Thoracic aorta (tissue), 2 donors: ENCODE results near the gene CDC42BPA. TPM values are rescaled to one million over a fixed set of nuclear protein-coding genes. Genes with fewer than 3 reads are reported as not detected.

Source experiments
- ATAC-seq: fragments of 150-250 bp; one replicate; pipeline ENCODE4 v1.8.0; 2017; ENCODE audit warnings: low read depth; ENCODE audit not compliant: insufficient number of reproducible peaks, low FRiP score
- DNase-seq: peaks from one replicate; pipeline ENCODE4 v3.0.0-alpha.2; 2020; ENCODE audit warnings: low spot score
- H3K27ac ChIP-seq, 2 donors: fragments of 200-600 bp; sonication (generic); 1 replicate in 1 of 2; 2 replicates in 1 of 2; pipeline ENCODE4 v1.5.1; 2016; ENCODE audit warnings: mild to moderate bottlenecking in 2 of 2, moderate library complexity in 2 of 2
- H3K27me3 ChIP-seq: fragments of 200-600 bp; sonication (generic); replicated peaks from 2 replicates; pipeline ENCODE4 v1.6.0; 2016; ENCODE audit warnings: mild to moderate bottlenecking; ENCODE audit not compliant: insufficient read depth
- H3K36me3 ChIP-seq: fragments of 200-600 bp; sonication (generic); one replicate; pipeline ENCODE4 v1.5.1; 2016
- H3K4me1 ChIP-seq, 2 donors: fragments of 200-600 bp; sonication (generic); 1 replicate in 1 of 2; 2 replicates in 1 of 2; pipeline versions ENCODE4 v1.5.1 to v1.6.0; 2016; ENCODE audit warnings: low read depth in 2 of 2, mild to moderate bottlenecking in 1 of 2; ENCODE audit not compliant: control insufficient read depth in 1 of 2
- H3K4me3 ChIP-seq: fragments of 200-600 bp; sonication (generic); 2 replicates; pipeline ENCODE4 v1.5.1; 2016; ENCODE audit warnings: mild to moderate bottlenecking
- H3K9me3 ChIP-seq: fragments of 200-600 bp; sonication (generic); 2 replicates; pipeline ENCODE4 v1.5.1; 2016
- total RNA-seq, 2 donors: library from RNA; depleted of rRNA; stranded (reverse); fragments of >200 nt; gene quantifications; one replicate each; pipeline versions ENCODE4 v1.1.0 to v1.2.3, GENCODE V29; 2016
- TF ChIP-seq, protein P1 (sequence below): fragments of 200-600 bp; sonication (generic); IDR thresholded peaks from one replicate; pipeline ENCODE4 v1.5.1; 2019; ENCODE audit warnings: antibody characterized with exemption

The CDC42BPA gene
- total RNA-seq, 2 donors from 2014 or later: 62.4 to 89.7 TPM

DNA sequence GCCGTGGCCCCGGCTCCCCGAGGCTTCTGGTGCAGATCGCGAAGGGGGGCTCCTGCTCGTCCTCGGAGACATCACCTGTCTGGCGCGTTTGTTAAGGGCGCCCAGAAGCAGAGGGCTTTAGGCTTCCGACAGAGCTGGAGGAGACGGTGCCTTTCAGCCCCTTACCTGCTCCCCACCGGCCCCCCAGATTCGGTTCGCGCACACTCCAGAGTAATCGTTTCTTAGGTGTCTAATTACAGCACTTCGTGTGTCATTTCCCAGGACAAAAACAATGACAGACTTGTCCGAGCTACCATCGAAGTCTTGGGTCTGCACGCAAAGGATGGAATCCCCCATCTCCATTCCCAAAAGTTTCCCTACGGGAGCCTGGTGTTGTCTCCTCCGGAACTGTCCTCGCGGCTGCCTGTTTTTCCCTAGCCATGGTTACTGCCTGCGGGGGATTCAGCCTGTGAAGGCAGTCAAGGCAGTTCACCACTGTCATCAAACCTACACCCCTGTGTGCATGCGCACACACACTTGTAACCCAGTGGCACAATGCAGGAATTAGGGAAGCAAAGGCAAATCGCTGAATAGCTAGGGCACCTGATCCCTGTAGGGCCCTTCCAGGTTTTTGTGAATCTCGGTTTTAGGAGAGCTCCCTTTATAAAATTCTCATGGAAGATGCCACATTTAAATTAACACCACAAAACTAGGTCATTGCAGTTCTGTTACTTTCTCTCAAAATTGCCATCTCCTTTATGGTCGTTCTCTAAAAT is 738 bp upstream of the CDC42BPA start:
- peak overlapping the region; percentile 88 to 90 for H3K27ac ChIP-seq
- TF ChIP-seq, protein P1, sequence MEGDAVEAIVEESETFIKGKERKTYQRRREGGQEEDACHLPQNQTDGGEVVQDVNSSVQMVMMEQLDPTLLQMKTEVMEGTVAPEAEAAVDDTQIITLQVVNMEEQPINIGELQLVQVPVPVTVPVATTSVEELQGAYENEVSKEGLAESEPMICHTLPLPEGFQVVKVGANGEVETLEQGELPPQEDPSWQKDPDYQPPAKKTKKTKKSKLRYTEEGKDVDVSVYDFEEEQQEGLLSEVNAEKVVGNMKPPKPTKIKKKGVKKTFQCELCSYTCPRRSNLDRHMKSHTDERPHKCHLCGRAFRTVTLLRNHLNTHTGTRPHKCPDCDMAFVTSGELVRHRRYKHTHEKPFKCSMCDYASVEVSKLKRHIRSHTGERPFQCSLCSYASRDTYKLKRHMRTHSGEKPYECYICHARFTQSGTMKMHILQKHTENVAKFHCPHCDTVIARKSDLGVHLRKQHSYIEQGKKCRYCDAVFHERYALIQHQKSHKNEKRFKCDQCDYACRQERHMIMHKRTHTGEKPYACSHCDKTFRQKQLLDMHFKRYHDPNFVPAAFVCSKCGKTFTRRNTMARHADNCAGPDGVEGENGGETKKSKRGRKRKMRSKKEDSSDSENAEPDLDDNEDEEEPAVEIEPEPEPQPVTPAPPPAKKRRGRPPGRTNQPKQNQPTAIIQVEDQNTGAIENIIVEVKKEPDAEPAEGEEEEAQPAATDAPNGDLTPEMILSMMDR: no peak
- H3K4me3 ChIP-seq: peak overlapping the region; percentile 76
- H3K27me3 ChIP-seq: no peaks in the 10 kb centered on the region
- H3K9me3 ChIP-seq: no peaks in the 10 kb centered on the region
- peak; percentile 15 for ATAC-seq
- no peak for DNase-seq
- H3K4me1 ChIP-seq: peaks cover 0 to 8% of the 10 kb centered on the region in 2 donors
- no peaks in the 10 kb centered on the region for H3K36me3 ChIP-seq

DNA sequence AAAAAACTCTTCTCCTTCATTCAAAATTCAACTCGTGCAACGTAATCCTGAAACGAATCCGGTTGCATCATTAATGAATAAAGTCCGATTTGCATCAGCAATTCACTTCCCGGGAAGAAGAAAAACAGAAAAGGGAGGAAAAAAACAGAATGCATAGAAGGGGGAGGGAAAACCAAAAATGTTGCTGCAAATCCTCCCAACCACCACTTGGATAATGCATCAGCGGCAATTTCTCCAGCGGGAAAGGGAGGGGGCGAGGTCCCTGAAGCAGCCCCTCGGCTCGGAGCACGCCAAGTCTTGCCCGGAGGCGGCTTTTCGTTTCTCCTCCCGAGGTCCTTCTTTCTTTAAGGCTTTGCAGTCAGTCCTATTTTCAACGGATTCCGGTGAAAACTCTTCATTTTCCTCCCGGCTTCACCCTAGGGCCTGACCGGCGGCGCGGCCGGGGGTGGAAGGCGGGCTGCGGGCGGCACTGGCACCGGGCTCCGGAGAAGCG is 723 bp downstream of the CDC42BPA start:
- H3K27ac ChIP-seq: peak overlapping the region; percentile 88 to 90
- peak overlapping the region; percentile 76 for H3K4me3 ChIP-seq
- TF ChIP-seq, protein P1: peak; percentile 27
- H3K9me3 ChIP-seq: no peaks in the 10 kb centered on the region
- no peak for ATAC-seq
- no peaks in the 10 kb centered on the region for H3K27me3 ChIP-seq
- no peak for DNase-seq
- H3K36me3 ChIP-seq: no peaks in the 10 kb centered on the region
- peaks cover 0 to 21% of the 10 kb centered on the region in 2 donors for H3K4me1 ChIP-seq

DNA sequence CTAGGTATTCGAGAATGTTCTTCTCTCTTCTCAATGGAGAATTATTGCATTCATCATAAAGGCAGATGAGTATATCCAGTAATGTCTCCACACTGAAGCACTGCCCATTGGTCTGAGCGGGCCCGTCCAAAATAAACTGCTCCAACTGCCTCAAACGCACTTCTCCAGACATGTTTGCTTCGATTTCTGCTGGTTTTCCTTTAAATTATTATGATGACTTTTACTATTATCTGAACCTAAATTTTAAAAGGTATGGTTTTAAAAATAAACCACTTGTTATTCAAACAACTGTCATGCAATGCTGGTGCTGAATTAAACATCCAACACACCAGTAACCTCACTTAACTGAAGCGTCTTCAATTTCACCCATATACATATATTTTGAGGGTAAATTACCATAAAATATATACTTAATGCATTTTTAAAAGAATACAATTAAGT is 1.3 kb downstream of the CDC42BPA start:
- peaks cover 0 to 26% of the 10 kb centered on the region in 2 donors for H3K4me1 ChIP-seq
- TF ChIP-seq, protein P1: no peak
- H3K36me3 ChIP-seq: no peaks in the 10 kb centered on the region
- no peaks in the 10 kb centered on the region for H3K27me3 ChIP-seq
- peak overlapping the region; percentile 76 for H3K4me3 ChIP-seq
- H3K27ac ChIP-seq: no peak overlapping the region
- no peaks in the 10 kb centered on the region for H3K9me3 ChIP-seq
- ATAC-seq: no peak
- DNase-seq: no peak

DNA sequence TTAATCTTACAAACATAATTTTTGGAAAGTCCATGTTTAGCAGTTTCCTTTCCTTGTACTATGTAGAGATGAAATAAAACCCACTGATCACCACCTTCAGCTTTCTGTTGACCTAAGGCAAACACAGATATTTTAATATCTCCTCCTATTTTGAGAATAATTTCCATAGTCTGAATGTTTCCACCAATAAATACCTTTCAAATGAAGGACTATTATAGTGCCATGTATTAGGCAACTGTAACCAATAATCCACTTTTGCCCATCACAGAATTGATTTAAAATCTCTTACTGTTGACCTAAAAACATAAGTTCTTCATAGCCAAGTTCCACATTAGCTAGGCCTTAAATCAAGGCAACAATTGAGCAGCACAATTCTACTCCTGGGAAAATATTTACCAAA is 1.8 kb downstream of the CDC42BPA start:
- no peaks in the 10 kb centered on the region for H3K27me3 ChIP-seq
- peaks cover 0 to 30% of the 10 kb centered on the region in 2 donors for H3K4me1 ChIP-seq
- H3K36me3 ChIP-seq: no peaks in the 10 kb centered on the region
- TF ChIP-seq, protein P1: no peak
- no peak for ATAC-seq
- H3K9me3 ChIP-seq: no peaks in the 10 kb centered on the region
- peak overlapping the region; percentile 76 for H3K4me3 ChIP-seq
- DNase-seq: no peak
- no peak overlapping the region for H3K27ac ChIP-seq

DNA sequence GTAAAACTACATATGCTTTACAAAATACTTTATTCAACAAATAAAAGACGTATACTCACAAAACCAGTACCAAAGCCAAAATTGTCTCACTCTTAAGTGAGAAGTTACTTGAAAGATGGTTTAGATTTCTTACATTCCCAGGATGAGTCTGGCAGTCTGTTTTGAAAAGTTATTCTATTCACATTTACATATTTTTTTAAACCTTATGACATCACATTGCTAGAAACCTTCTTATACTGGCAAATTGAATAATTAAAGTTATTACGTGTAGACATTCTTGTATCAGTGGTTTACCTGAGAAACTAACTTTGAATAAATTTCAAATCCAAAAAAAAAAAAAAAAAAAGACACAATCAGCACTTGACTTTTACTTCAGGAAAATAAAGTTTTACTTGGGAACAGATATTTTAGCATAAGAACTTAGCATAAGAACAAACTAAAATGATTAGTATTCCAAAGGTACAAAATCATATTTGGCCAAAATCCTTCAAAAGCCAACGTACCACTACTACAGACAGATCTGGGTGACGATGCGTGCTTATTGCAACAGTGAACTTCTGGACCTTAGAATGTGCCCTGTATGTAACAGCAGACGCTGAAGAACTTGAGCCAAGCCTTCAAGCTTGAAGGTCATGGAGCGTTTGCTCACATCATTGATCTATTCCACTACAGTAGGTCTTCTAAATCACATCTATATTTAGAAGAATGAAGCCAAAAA is 2.5 kb downstream of the CDC42BPA start:
- DNase-seq: no peak
- H3K27ac ChIP-seq: no peak overlapping the region
- H3K36me3 ChIP-seq: no peaks in the 10 kb centered on the region
- TF ChIP-seq, protein P1: no peak
- no peaks in the 10 kb centered on the region for H3K9me3 ChIP-seq
- peaks cover 0 to 30% of the 10 kb centered on the region in 2 donors for H3K4me1 ChIP-seq
- H3K27me3 ChIP-seq: no peaks in the 10 kb centered on the region
- peak overlapping the region; percentile 76 for H3K4me3 ChIP-seq
- ATAC-seq: no peak
